SK-N-SH treated with all-trans-retinoic acid at 6 μM for 48 hours (cell line): ENCODE results near the gene CDX1.

Source experiments
- ATAC-seq: fragments of 200-7000 bp; cut with Tn5 transposase; 3 replicates; pipeline ENCODE4 v1.9.1; 2020; ENCODE audit warnings: mild to moderate bottlenecking, moderate library complexity
- ARNTL ChIP-seq: fragments of 450-650 bp; formaldehyde crosslinking; IDR thresholded peaks from 2 replicates; pipeline ENCODE4 v1.5.0; 2020; ENCODE audit warnings: low read depth, mild to moderate bottlenecking, moderate library complexity, borderline replicate concordance
- BACH2 ChIP-seq: fragments of 250-450 bp; sonication (Bioruptor Pico); IDR thresholded peaks from 2 replicates; pipeline ENCODE4 v1.9.0; 2021; ENCODE audit warnings: mild to moderate bottlenecking, borderline replicate concordance
- CSDC2 ChIP-seq: fragments of 250-450 bp; sonication (Bioruptor Pico); IDR thresholded peaks from 2 replicates; pipeline ENCODE4 v1.5.0; 2020; ENCODE audit warnings: mild to moderate bottlenecking, moderate library complexity
- ESRRG ChIP-seq: fragments of 250-450 bp; sonication (Bioruptor Pico); IDR thresholded peaks from 2 replicates; pipeline ENCODE4 v1.6.1; 2021; ENCODE audit warnings: mild to moderate bottlenecking
- GLIS3 ChIP-seq: fragments of 250-450 bp; sonication (Bioruptor Pico); IDR thresholded peaks from 2 replicates; pipeline ENCODE4 v1.5.0; 2020; ENCODE audit warnings: mild to moderate bottlenecking, moderate library complexity
- ISL1 ChIP-seq: fragments of 250-450 bp; sonication (Bioruptor Pico); IDR thresholded peaks from 2 replicates; pipeline ENCODE4 v2.1.2; 2022; ENCODE audit warnings: mild to moderate bottlenecking, moderate library complexity
- OSR1 ChIP-seq: fragments of 250-450 bp; sonication (Bioruptor Pico); IDR thresholded peaks from 2 replicates; pipeline ENCODE4 v1.8.0; 2022; ENCODE audit warnings: moderate library complexity, mild to moderate bottlenecking, inconsistent platforms
- PPARA ChIP-seq: fragments of 250-450 bp; sonication (Bioruptor Pico); IDR thresholded peaks from 2 replicates; pipeline ENCODE4 v1.5.0; 2020; ENCODE audit warnings: mild to moderate bottlenecking, borderline replicate concordance
- RARB ChIP-seq: fragments of 250-450 bp; sonication (Bioruptor Pico); IDR thresholded peaks from 2 replicates; pipeline ENCODE4 v1.8.0; 2021; ENCODE audit warnings: mild to moderate bottlenecking, moderate library complexity
- SNAI2 ChIP-seq: fragments of 250-450 bp; sonication (Bioruptor Pico); IDR thresholded peaks from 2 replicates; pipeline ENCODE4 v1.5.0; 2020; ENCODE audit warnings: mild to moderate bottlenecking, moderate library complexity
- TCF4 ChIP-seq: fragments of 250-450 bp; sonication (Bioruptor Pico); IDR thresholded peaks from 2 replicates; pipeline ENCODE4 v1.8.0; 2021; ENCODE audit warnings: mild to moderate bottlenecking, moderate library complexity, borderline replicate concordance
- TOX ChIP-seq: fragments of 250-450 bp; sonication (Bioruptor Pico); IDR thresholded peaks from 2 replicates; pipeline ENCODE4 v1.8.0; 2021; ENCODE audit warnings: mild to moderate bottlenecking, moderate library complexity, borderline replicate concordance
- ZC3H10 ChIP-seq: fragments of 250-450 bp; sonication (Bioruptor Pico); IDR thresholded peaks from 2 replicates; pipeline ENCODE4 v1.5.1; 2021; ENCODE audit warnings: mild to moderate bottlenecking, moderate library complexity
- ZFP3 ChIP-seq: fragments of 250-450 bp; sonication (Bioruptor Pico); IDR thresholded peaks from 2 replicates; pipeline ENCODE4 v1.5.0; 2020; ENCODE audit warnings: mild to moderate bottlenecking, moderate library complexity
- ZNF565 ChIP-seq: fragments of 450-650 bp; formaldehyde crosslinking; conservative IDR thresholded peaks from 2 replicates; pipeline ENCODE4 v1.5.0; 2020; ENCODE audit warnings: low read depth, mild to moderate bottlenecking, moderate library complexity
- ZNF8 ChIP-seq: fragments of 450-650 bp; formaldehyde crosslinking; IDR thresholded peaks from 2 replicates; pipeline ENCODE4 v1.5.0; 2020; ENCODE audit warnings: mild to moderate bottlenecking, moderate library complexity
- TF ChIP-seq, protein P1 (sequence below): fragments of 250-450 bp; sonication (Bioruptor Pico); IDR thresholded peaks from 2 replicates; pipeline ENCODE4 v1.5.1; 2021; ENCODE audit warnings: mild to moderate bottlenecking, moderate library complexity
- TF ChIP-seq, protein P2 (sequence below): fragments of 250-450 bp; sonication (Bioruptor Pico); IDR thresholded peaks from 2 replicates; pipeline ENCODE4 v1.8.0; 2020; ENCODE audit warnings: mild to moderate bottlenecking, moderate library complexity, borderline replicate concordance
- TF ChIP-seq, protein P3 (sequence below): fragments of 250-450 bp; sonication (Bioruptor Pico); IDR thresholded peaks from 2 replicates; pipeline ENCODE4 v1.8.0; 2021; ENCODE audit warnings: low read depth, mild to moderate bottlenecking, moderate library complexity, borderline replicate concordance
- TF ChIP-seq, protein P4 (sequence below): fragments of 250-450 bp; sonication (Bioruptor Pico); IDR thresholded peaks from 2 replicates; pipeline ENCODE4 v1.5.1; 2020; ENCODE audit warnings: low read depth, mild to moderate bottlenecking, moderate library complexity
- TF ChIP-seq, protein P5 (sequence below): fragments of 250-450 bp; sonication (Bioruptor Pico); IDR thresholded peaks from 2 replicates; pipeline ENCODE4 v1.5.0; 2020; ENCODE audit warnings: mild to moderate bottlenecking, moderate library complexity

Gene CDX1

GRCh38 chr5:150172556-150172955, 6.0 kb downstream of the CDX1 start:
- ATAC-seq, result no peak
- TF ChIP-seq BACH2 (CRISPR knock-in tag) (no peak), TOX (CRISPR knock-in tag) (no peak), ESRRG (no peak)
- TF ChIP-seq, protein P1, sequence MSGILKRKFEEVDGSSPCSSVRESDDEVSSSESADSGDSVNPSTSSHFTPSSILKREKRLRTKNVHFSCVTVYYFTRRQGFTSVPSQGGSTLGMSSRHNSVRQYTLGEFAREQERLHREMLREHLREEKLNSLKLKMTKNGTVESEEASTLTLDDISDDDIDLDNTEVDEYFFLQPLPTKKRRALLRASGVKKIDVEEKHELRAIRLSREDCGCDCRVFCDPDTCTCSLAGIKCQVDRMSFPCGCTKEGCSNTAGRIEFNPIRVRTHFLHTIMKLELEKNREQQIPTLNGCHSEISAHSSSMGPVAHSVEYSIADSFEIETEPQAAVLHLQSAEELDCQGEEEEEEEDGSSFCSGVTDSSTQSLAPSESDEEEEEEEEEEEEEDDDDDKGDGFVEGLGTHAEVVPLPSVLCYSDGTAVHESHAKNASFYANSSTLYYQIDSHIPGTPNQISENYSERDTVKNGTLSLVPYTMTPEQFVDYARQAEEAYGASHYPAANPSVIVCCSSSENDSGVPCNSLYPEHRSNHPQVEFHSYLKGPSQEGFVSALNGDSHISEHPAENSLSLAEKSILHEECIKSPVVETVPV (CRISPR knock-in tag), result no peak
- TF ChIP-seq, protein P2, sequence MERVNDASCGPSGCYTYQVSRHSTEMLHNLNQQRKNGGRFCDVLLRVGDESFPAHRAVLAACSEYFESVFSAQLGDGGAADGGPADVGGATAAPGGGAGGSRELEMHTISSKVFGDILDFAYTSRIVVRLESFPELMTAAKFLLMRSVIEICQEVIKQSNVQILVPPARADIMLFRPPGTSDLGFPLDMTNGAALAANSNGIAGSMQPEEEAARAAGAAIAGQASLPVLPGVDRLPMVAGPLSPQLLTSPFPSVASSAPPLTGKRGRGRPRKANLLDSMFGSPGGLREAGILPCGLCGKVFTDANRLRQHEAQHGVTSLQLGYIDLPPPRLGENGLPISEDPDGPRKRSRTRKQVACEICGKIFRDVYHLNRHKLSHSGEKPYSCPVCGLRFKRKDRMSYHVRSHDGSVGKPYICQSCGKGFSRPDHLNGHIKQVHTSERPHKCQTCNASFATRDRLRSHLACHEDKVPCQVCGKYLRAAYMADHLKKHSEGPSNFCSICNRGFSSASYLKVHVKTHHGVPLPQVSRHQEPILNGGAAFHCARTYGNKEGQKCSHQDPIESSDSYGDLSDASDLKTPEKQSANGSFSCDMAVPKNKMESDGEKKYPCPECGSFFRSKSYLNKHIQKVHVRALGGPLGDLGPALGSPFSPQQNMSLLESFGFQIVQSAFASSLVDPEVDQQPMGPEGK, result no peak
- TF ChIP-seq, protein P3, sequence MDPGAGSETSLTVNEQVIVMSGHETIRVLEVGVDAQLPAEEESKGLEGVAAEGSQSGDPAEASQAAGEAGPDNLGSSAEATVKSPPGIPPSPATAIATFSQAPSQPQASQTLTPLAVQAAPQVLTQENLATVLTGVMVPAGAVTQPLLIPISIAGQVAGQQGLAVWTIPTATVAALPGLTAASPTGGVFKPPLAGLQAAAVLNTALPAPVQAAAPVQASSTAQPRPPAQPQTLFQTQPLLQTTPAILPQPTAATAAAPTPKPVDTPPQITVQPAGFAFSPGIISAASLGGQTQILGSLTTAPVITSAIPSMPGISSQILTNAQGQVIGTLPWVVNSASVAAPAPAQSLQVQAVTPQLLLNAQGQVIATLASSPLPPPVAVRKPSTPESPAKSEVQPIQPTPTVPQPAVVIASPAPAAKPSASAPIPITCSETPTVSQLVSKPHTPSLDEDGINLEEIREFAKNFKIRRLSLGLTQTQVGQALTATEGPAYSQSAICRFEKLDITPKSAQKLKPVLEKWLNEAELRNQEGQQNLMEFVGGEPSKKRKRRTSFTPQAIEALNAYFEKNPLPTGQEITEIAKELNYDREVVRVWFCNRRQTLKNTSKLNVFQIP (CRISPR knock-in tag), result no peak

- ATAC-seq, result no peak
- TF ChIP-seq ISL1 (no peak), RARB (no peak), ZNF8 (CRISPR knock-in tag) (no peak), ZNF565 (CRISPR knock-in tag) (no peak), CSDC2 (CRISPR knock-in tag) (no peak), ZFP3 (CRISPR knock-in tag) (no peak)
These were observed 6.6 kb downstream of the CDX1 start for GRCh38 chr5:150173161-150173560.

DNA sequence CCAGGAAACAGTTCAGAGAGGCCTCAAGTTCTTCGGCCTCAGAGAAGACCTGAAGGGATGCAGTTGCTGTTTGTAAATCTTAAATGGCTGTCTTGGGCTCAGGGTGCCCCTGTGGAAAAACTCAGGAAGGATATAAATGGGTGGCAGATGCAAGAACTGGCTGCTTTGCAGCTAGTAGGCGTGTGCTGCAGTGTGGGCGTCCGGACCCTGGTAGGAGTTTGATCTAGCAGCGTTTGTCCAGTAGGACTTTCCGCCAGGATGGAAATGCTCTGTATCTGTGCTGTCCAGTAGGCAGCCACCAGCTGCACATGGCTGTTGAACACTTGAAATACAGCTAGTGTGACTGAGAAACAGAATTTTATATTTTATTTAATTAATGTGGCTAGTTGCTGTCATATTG, 7.7 kb downstream of the CDX1 start:
- ATAC-seq, result no peak
- TF ChIP-seq ZC3H10 (no peak), TCF4 (CRISPR knock-in tag) (no peak), ESRRG (no peak), SNAI2 (CRISPR knock-in tag) (no peak)
- TF ChIP-seq, protein P3 (CRISPR knock-in tag), result no peak
- TF ChIP-seq, all 23 proteins: peak for 0

- TF ChIP-seq, protein P1 (CRISPR knock-in tag), result no peak
- TF ChIP-seq OSR1 (CRISPR knock-in tag), result no peak
- TF ChIP-seq SNAI2 (CRISPR knock-in tag), result no peak
- no peak for TF ChIP-seq ZNF565 (CRISPR knock-in tag)
- TF ChIP-seq ESRRG, result no peak
- no peak for ATAC-seq
These were observed 8.5 kb downstream of the CDX1 start for GRCh38 chr5:150175076-150175475.

GRCh38 chr5:150175536-150175935, 9.0 kb downstream of the CDX1 start:
- ATAC-seq, result peak; percentile 95
- TF ChIP-seq ZNF8 (CRISPR knock-in tag) (no peak), ZNF565 (CRISPR knock-in tag) (no peak), GLIS3 (no peak), ISL1 (no peak), ARNTL (no peak), ZC3H10 (no peak), BACH2 (CRISPR knock-in tag) (no peak), PPARA (CRISPR knock-in tag) (no peak), OSR1 (CRISPR knock-in tag) (no peak)
- TF ChIP-seq, protein P4, sequence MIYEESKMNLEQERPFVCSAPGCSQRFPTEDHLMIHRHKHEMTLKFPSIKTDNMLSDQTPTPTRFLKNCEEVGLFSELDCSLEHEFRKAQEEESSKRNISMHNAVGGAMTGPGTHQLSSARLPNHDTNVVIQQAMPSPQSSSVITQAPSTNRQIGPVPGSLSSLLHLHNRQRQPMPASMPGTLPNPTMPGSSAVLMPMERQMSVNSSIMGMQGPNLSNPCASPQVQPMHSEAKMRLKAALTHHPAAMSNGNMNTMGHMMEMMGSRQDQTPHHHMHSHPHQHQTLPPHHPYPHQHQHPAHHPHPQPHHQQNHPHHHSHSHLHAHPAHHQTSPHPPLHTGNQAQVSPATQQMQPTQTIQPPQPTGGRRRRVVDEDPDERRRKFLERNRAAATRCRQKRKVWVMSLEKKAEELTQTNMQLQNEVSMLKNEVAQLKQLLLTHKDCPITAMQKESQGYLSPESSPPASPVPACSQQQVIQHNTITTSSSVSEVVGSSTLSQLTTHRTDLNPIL (CRISPR knock-in tag), result no peak
- TF ChIP-seq, protein P1 (CRISPR knock-in tag), result no peak
- TF ChIP-seq, protein P5, sequence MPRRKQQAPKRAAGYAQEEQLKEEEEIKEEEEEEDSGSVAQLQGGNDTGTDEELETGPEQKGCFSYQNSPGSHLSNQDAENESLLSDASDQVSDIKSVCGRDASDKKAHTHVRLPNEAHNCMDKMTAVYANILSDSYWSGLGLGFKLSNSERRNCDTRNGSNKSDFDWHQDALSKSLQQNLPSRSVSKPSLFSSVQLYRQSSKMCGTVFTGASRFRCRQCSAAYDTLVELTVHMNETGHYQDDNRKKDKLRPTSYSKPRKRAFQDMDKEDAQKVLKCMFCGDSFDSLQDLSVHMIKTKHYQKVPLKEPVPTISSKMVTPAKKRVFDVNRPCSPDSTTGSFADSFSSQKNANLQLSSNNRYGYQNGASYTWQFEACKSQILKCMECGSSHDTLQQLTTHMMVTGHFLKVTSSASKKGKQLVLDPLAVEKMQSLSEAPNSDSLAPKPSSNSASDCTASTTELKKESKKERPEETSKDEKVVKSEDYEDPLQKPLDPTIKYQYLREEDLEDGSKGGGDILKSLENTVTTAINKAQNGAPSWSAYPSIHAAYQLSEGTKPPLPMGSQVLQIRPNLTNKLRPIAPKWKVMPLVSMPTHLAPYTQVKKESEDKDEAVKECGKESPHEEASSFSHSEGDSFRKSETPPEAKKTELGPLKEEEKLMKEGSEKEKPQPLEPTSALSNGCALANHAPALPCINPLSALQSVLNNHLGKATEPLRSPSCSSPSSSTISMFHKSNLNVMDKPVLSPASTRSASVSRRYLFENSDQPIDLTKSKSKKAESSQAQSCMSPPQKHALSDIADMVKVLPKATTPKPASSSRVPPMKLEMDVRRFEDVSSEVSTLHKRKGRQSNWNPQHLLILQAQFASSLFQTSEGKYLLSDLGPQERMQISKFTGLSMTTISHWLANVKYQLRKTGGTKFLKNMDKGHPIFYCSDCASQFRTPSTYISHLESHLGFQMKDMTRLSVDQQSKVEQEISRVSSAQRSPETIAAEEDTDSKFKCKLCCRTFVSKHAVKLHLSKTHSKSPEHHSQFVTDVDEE (CRISPR knock-in tag), result no peak
